Measurements from ENCODE around the gene AK4.

AK4 gene

GRCh38 chr1:65166572-65167305, 18.7 kb downstream of the AK4 start:
- Histone ChIP-seq H3K9me3 (ENCODE audit: severe bottlenecking) (no peaks in the 10 kb centered on the region), H3K27me3 (ENCODE audit: insufficient read depth, poor library complexity, severe bottlenecking) (no peaks in the 10 kb centered on the region), H3K36me3 (ENCODE audit: low read depth) (no peaks in the 10 kb centered on the region), H3K27ac (ENCODE audit: poor library complexity, severe bottlenecking) (no peak overlapping the region), H3K4me3 (ENCODE audit: severe bottlenecking) (no peak overlapping the region), H3K4me1 (ENCODE audit: insufficient read depth, poor library complexity, severe bottlenecking) (peaks cover 27% of the 10 kb centered on the region)
- ATAC-seq (ENCODE audit: low read depth) = no peak
- TF ChIP-seq CTCF (IDR thresholded peaks at IDR 0.05; ENCODE audit: poor library complexity, severe bottlenecking) = no peak
- no peak for DNase-seq (ENCODE audit: low spot score)

- Histone ChIP-seq H3K4me1 (ENCODE audit: insufficient read depth, poor library complexity, severe bottlenecking) (peaks cover 27% of the 10 kb centered on the region), H3K9me3 (ENCODE audit: severe bottlenecking) (no peaks in the 10 kb centered on the region), H3K27me3 (ENCODE audit: insufficient read depth, poor library complexity, severe bottlenecking) (no peaks in the 10 kb centered on the region), H3K4me3 (ENCODE audit: severe bottlenecking) (no peak overlapping the region), H3K36me3 (ENCODE audit: low read depth) (no peaks in the 10 kb centered on the region), H3K27ac (ENCODE audit: poor library complexity, severe bottlenecking) (no peak overlapping the region)
- DNase-seq (ENCODE audit: low spot score) = no peak
- no peak for TF ChIP-seq CTCF (IDR thresholded peaks at IDR 0.05; ENCODE audit: poor library complexity, severe bottlenecking)
- ATAC-seq (ENCODE audit: low read depth) = no peak
These were observed 19.7 kb downstream of the AK4 start for GRCh38 chr1:65167586-65168242.

DNA sequence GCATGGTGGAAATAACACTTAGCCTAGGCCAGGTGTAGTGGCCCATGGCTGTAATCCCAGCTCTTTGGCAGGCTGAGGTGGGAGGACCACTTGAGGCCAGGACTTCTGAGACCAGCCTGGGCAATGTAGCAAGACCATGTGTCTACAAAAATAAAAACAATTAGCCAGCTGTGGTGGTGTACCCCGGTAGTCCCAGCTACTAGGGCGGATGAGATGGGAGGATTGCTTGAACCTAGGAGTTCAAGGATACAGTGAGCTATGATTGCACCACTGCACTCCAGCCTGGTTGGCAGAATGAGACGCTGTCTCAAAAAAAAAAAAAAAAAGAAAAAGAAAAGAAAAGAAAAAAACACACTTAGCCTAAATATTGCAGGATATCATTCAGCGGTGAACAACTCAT, 20.9 kb downstream of the AK4 start:
- H3K4me1 ChIP-seq (ENCODE audit: insufficient read depth, poor library complexity, severe bottlenecking) = peaks cover 36% of the 10 kb centered on the region
- H3K27ac ChIP-seq (ENCODE audit: poor library complexity, severe bottlenecking) = no peak overlapping the region
- no peaks in the 10 kb centered on the region for H3K9me3 ChIP-seq (ENCODE audit: severe bottlenecking)
- no peaks in the 10 kb centered on the region for H3K36me3 ChIP-seq (ENCODE audit: low read depth)
- no peaks in the 10 kb centered on the region for H3K27me3 ChIP-seq (ENCODE audit: insufficient read depth, poor library complexity, severe bottlenecking)
- ATAC-seq (ENCODE audit: low read depth) = no peak
- TF ChIP-seq CTCF (IDR thresholded peaks at IDR 0.05; ENCODE audit: poor library complexity, severe bottlenecking) = no peak
- no peak for DNase-seq (ENCODE audit: low spot score)
- H3K4me3 ChIP-seq (ENCODE audit: severe bottlenecking) = no peak overlapping the region

- no peak for TF ChIP-seq CTCF (IDR thresholded peaks at IDR 0.05; ENCODE audit: poor library complexity, severe bottlenecking)
- H3K4me3 ChIP-seq (ENCODE audit: severe bottlenecking) = no peak overlapping the region
- H3K9me3 ChIP-seq (ENCODE audit: severe bottlenecking) = no peaks in the 10 kb centered on the region
- H3K36me3 ChIP-seq (ENCODE audit: low read depth) = 0 out of 2 replicates have a peak, but pooled peaks cover 5% of the 10 kb centered on the region
- no peak for ATAC-seq (ENCODE audit: low read depth)
- H3K27ac ChIP-seq (ENCODE audit: poor library complexity, severe bottlenecking) = no peak overlapping the region
- no peaks in the 10 kb centered on the region for H3K27me3 ChIP-seq (ENCODE audit: insufficient read depth, poor library complexity, severe bottlenecking)
- peaks cover 40% of the 10 kb centered on the region for H3K4me1 ChIP-seq (ENCODE audit: insufficient read depth, poor library complexity, severe bottlenecking)
- DNase-seq (ENCODE audit: low spot score) = no peak
These were observed 22.6 kb downstream of the AK4 start for GRCh38 chr1:65170511-65171142.

All from RWPE2 (cell line).